K562 (cell line): ENCODE results near the gene CEP295NL. TPM values are rescaled to one million over a fixed set of nuclear protein-coding genes. Genes with fewer than 3 reads are reported as not detected.

Experiments
- C11orf30 ChIP-seq: fragments of 450-650 bp; IDR thresholded peaks from 2 replicates; pipeline ENCODE4 v1.6.1; 2016; ENCODE audit warnings: low read depth, mild to moderate bottlenecking
- CHD4 ChIP-seq: fragments of 200-600 bp; sonication (generic); IDR thresholded peaks from 3 replicates; pipeline ENCODE4 v1.6.1; 2012; ENCODE audit warnings: low read depth, mild to moderate bottlenecking, mixed read lengths, low read length, inconsistent platforms; ENCODE audit not compliant: insufficient read depth, insufficient replicate concordance, poor library complexity, severe bottlenecking
- EP300 ChIP-seq: IDR thresholded peaks from 2 replicates; pipeline ENCODE4 v1.6.1; 2012; ENCODE audit warnings: low read length, improper control_type of control experiment
- ESRRA ChIP-seq: fragments of 450-650 bp; IDR thresholded peaks from 2 replicates; pipeline ENCODE4 v1.6.1; 2014; ENCODE audit warnings: low read depth, mild to moderate bottlenecking, moderate library complexity, borderline replicate concordance
- HCFC1 ChIP-seq: IDR thresholded peaks from 2 replicates; pipeline ENCODE4 v1.6.1; 2012; ENCODE audit warnings: low read depth, low read length, improper control_type of control experiment
- MBD2 ChIP-seq: sonication (generic); IDR thresholded peaks from 2 replicates; pipeline ENCODE4 v1.6.1; 2016; ENCODE audit warnings: low read depth, borderline replicate concordance
- MCM7 ChIP-seq, 2 experiments: fragments of 450-650 bp; IDR thresholded peaks; 2 replicates each; pipeline ENCODE4 v1.6.1; 2016 to 2018
- SMAD2 ChIP-seq: fragments of 150-350 bp; IDR thresholded peaks from 2 replicates; pipeline ENCODE4 v1.6.1; 2014; ENCODE audit warnings: low read depth, mild to moderate bottlenecking, low read length
- STAT5B ChIP-seq: fragments of 250-450 bp; sonication (Bioruptor Pico); IDR thresholded peaks from 2 replicates; pipeline ENCODE4 v1.8.0; 2021; ENCODE audit warnings: mild to moderate bottlenecking, inconsistent platforms
- TFAP4 ChIP-seq: sonication (generic); formaldehyde crosslinking; IDR thresholded peaks from 2 replicates; pipeline ENCODE4 v1.8.0; 2022; ENCODE audit warnings: missing genetic modification reagents, mild to moderate bottlenecking, moderate library complexity, borderline replicate concordance
- VEZF1 ChIP-seq: fragments of 200-800 bp; sonication (Bioruptor generic); IDR thresholded peaks from 2 replicates; pipeline ENCODE4 v1.6.1; 2017; ENCODE audit warnings: missing genetic modification characterization, missing compliant biosample characterization
- ZBTB40 ChIP-seq, 2 experiments: fragments of 450-650 bp in 1 of 2; sonication (generic) in 1 of 2; formaldehyde crosslinking in 1 of 2; IDR thresholded peaks; 2 replicates each; pipeline versions ENCODE4 v1.7.1 to v1.9.0; 2016 to 2022; ENCODE audit warnings: inconsistent platforms in 1 of 2, mild to moderate bottlenecking in 1 of 2, missing genetic modification reagents in 1 of 2
- ZNF263 ChIP-seq: sonication (generic); formaldehyde crosslinking; IDR thresholded peaks from 2 replicates; pipeline ENCODE4 v1.8.0; 2022; ENCODE audit warnings: mild to moderate bottlenecking, missing genetic modification reagents, borderline replicate concordance
- ZNF316 ChIP-seq: fragments of 450-650 bp; IDR thresholded peaks from 2 replicates; pipeline ENCODE4 v1.6.1; 2016
- ZNF395 ChIP-seq: fragments of 200-800 bp; sonication (Bioruptor generic); IDR thresholded peaks from 2 replicates; pipeline ENCODE4 v1.6.1; 2017; ENCODE audit warnings: missing genetic modification characterization, missing compliant biosample characterization
- polyA plus RNA-seq, 8 experiments: library from polyadenylated mRNA; depleted of rRNA in 4 of 8; stranded (reverse) in 5 of 8; unstranded in 3 of 8; fragments of >200 nt; fragmentation: Nextera tagmentation in 2 of 8; fragmentation: Illumina TruSeq in 1 of 8; extraction: Ambion mirVana in 2 of 8; extraction: Trizol in 1 of 8; gene quantifications; 2 replicates each; pipeline versions ENCODE4 v1.2.1 to v1.2.3, GENCODE V29; 2011 to 2014; ENCODE audit warnings: inconsistent platforms in 1 of 8, missing spikeins in 1 of 8
- total RNA-seq, 7 experiments: library from RNA; depleted of rRNA in 6 of 7; stranded (reverse); fragments of >200 nt in 6 of 7; fragmentation: Illumina TruSeq in 2 of 7; extraction: Trizol in 2 of 7; gene quantifications; 2 replicates each; pipeline versions ENCODE4 v1.2.1 to v1.2.3, GENCODE V29; 2011 to 2021; ENCODE audit warnings: low replicate concordance in 1 of 7

CEP295NL gene
- total and polyA plus RNA-seq, 9 of the 15 experiments (the other 6 are each of a cell fraction or from before 2014, with no cell fraction given) = not detected

- TF ChIP-seq ZNF395 (CRISPR knock-in tag) (no peak), MBD2 (no peak), TFAP4 (peak; percentile 30; the same call in 1 of the 2 replicates), ZBTB40 (IDR thresholded peaks at IDR 0.05) (peak; percentile 74; the same call in 1 of the 2 replicates), ZBTB40 (CRISPR knock-in tag; IDR thresholded peaks at IDR 0.05) (no peak), EP300 (peak; percentile 45; the same call in 1 of the 2 replicates), STAT5B (CRISPR knock-in tag) (no peak), SMAD2 (no peak), VEZF1 (CRISPR knock-in tag) (peak; percentile 73), C11orf30 (peak; percentile 76), ZNF263 (CRISPR knock-in tag) (no peak), CHD4 (no peak), MCM7 (IDR thresholded peaks at IDR 0.05) (no peak), ESRRA (peak; percentile 86), HCFC1 (peak; percentile 17; the same call in 1 of the 2 replicates), ZNF316 (peak; percentile 64)
These were observed 19.9 kb downstream of the CEP295NL start (continued) for GRCh38 chr17:78883089-78883532.
